BLaER1 (cell line): ENCODE results near the gene SMPX.

Experiments used
- H3K27ac ChIP-seq: shearing (Covaris generic); formaldehyde crosslinking; 2 replicates; pipeline ENCODE4 v1.8.1; 2022
- H3K27me3 ChIP-seq: shearing (Covaris generic); formaldehyde crosslinking; 2 replicates; pipeline ENCODE4 v1.8.1; 2022
- H3K36me3 ChIP-seq: shearing (Covaris generic); formaldehyde crosslinking; 2 replicates; pipeline ENCODE4 v1.8.1; 2022
- H3K4me1 ChIP-seq: shearing (Covaris generic); formaldehyde crosslinking; 2 replicates; pipeline ENCODE4 v1.8.1; 2022
- H3K4me2 ChIP-seq: shearing (Covaris generic); formaldehyde crosslinking; 2 replicates; pipeline ENCODE4 v1.8.1; 2022
- H3K4me3 ChIP-seq: shearing (Covaris generic); formaldehyde crosslinking; 2 replicates; pipeline ENCODE4 v1.8.1; 2022
- H3K9ac ChIP-seq: shearing (Covaris generic); formaldehyde crosslinking; 2 replicates; pipeline ENCODE4 v1.8.1; 2022
- H3K9me3 ChIP-seq: shearing (Covaris generic); formaldehyde crosslinking; 2 replicates; pipeline ENCODE4 v1.8.1; 2022
- H4K20me1 ChIP-seq: shearing (Covaris generic); formaldehyde crosslinking; 2 replicates; pipeline ENCODE4 v1.8.1; 2022
- Cebpa-rat ChIP-seq: shearing (Covaris generic); IDR thresholded peaks from 2 replicates; pipeline ENCODE4 v1.8.1; 2022

SMPX gene

DNA sequence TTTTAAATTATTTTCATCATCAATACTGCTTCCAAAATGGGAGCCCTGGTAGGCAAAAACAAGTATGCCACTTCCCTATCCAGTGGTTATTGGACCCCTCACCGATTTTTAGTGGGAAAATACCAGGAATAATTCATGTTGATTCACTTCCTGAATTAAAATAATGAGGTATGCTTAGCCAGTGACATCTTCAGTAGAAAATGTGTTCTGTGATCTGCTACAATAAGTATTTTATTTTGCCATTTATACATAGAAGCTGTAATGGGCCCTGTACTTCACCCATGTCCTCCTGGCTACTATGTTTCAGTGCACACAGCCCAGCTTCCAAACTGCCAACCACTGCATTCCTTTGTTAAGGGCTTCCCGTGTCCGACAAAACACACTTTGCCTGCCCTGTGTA, 58.8 kb downstream of the SMPX start:
- Histone ChIP-seq H3K4me3 (no peak overlapping the region), H3K9me3 (no peaks in the 10 kb centered on the region), H4K20me1 (no peaks in the 10 kb centered on the region), H3K27me3 (no peaks in the 10 kb centered on the region), H3K27ac (peak overlapping the region; percentile 19; the same call in 1 of the 2 replicates), H3K9ac (no peak overlapping the region), H3K4me2 (peak overlapping the region; percentile 73; the same call in 1 of the 2 replicates), H3K4me1 (peaks cover 44% of the 10 kb centered on the region), H3K36me3 (no peaks in the 10 kb centered on the region)
- TF ChIP-seq Cebpa-rat: no peak

DNA sequence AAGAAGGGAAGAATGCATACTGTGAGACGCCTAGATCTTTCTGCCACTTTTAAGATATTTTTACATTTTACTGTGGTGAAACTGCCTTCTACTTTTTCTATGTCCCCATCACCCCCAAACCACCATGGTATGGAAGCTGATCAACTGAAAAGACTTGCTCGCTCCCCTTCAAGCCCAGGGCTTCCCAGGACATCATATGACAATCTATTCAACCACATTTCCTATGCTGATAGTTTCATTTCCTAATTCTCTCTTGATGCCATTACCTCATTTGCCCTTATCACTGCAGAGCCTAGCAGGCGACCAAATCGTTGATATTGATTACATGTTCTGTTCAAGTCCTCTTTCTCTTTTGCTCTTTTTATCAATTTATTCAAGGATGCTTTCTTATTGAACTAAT, 59.6 kb downstream of the SMPX start:
- Histone ChIP-seq H3K4me1 (peaks cover 47% of the 10 kb centered on the region), H3K27ac (peak overlapping the region; percentile 60; the same call in 1 of the 2 replicates), H3K36me3 (no peaks in the 10 kb centered on the region), H3K9me3 (no peaks in the 10 kb centered on the region), H3K4me3 (no peak overlapping the region), H3K27me3 (no peaks in the 10 kb centered on the region), H3K9ac (no peak overlapping the region), H3K4me2 (peak overlapping the region; percentile 73), H4K20me1 (no peaks in the 10 kb centered on the region)
- no peak for TF ChIP-seq Cebpa-rat

DNA sequence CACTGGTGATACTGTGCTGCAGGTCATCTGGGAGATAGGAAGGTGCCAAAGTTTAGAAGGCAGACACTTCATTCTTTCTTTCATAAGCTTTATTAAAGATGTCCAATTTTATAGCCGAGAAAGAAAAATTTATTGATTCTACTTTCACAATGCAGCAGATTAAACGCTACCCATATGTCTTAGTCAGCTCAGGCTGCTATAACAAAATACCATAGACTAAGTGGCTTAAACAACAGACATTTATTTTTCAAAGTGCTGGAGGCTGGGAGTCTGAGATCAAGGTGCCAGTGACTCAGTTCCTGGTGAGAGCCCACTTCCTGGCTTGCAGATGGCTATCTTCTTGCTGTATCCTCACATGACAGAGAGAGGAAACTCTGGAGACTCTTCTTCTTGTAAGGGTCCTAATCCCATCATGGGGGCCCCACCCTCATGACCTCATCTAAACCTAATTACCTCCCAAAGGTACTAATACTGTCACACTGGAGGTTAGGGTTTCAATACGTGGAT, 66.4 kb downstream of the SMPX start:
- H3K4me3 ChIP-seq: no peak overlapping the region
- H3K36me3 ChIP-seq: no peaks in the 10 kb centered on the region
- H3K27ac ChIP-seq: no peak overlapping the region
- 0 out of 2 replicates have a peak, but pooled peaks cover 3% of the 10 kb centered on the region for H3K9me3 ChIP-seq
- peak overlapping the region; percentile 43 for H3K4me2 ChIP-seq
- no peak overlapping the region for H3K9ac ChIP-seq
- no peak for TF ChIP-seq Cebpa-rat
- H3K4me1 ChIP-seq: peaks cover 29% of the 10 kb centered on the region
- H3K27me3 ChIP-seq: no peaks in the 10 kb centered on the region
- H4K20me1 ChIP-seq: no peaks in the 10 kb centered on the region

DNA sequence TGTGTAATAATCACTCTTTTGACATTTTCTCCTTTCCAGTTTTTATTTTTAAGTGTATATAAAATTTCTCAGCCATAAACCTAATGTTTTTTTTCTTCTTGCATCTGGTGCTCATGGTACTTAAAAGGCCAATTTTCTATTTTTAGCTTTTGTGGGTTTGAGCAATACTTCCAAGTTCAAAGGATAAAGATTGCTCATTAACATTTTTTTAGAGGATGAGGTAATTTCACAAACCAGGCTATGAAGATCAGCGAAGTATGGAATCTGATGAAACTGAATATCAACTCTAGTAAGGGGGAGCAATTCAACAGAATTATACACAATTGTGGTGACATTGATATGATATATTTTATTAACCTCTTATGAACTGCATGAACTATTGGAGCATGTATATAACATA, 74.0 kb downstream of the SMPX start:
- Histone ChIP-seq H3K36me3 (no peaks in the 10 kb centered on the region), H3K27me3 (no peaks in the 10 kb centered on the region), H3K9ac (no peak overlapping the region), H3K4me3 (no peak overlapping the region), H3K27ac (no peak overlapping the region), H4K20me1 (no peaks in the 10 kb centered on the region), H3K9me3 (0 out of 2 replicates have a peak, but pooled peaks cover 3% of the 10 kb centered on the region), H3K4me1 (peaks cover 9% of the 10 kb centered on the region; the same call in 1 of the 2 replicates), H3K4me2 (peak overlapping the region; percentile 11; the same call in 1 of the 2 replicates)
- no peak for TF ChIP-seq Cebpa-rat

DNA sequence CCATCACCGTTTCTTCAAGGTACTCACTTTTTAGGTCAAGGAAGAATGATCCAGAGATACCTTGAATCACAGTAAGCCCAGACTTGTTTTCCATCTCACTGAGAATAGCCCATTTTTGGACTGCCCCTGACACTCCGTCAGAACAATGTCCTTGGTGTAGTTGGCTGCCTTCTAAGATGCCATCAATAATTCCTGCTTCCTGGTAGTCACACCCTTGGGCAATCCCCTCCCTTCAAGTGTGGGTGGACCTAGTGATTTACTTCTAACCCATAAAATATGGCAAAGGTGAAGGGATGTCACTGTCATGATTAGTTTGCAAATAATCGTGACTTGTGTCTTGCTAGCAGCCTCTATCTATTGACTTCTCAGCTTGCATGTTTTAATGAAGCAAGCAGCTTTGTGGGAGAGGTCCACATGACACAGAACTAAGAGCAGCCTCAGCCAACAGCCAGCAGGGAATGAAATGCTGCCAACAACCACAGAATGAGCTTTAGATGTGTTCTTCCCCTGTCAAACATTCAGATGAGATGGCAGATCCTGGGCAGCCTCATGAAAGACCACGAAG, 79.8 kb downstream of the SMPX start:
- no peaks in the 10 kb centered on the region for H3K9me3 ChIP-seq
- H3K27me3 ChIP-seq: no peaks in the 10 kb centered on the region
- H3K4me2 ChIP-seq: no peak overlapping the region
- TF ChIP-seq Cebpa-rat: no peak
- H3K36me3 ChIP-seq: no peaks in the 10 kb centered on the region
- H3K4me3 ChIP-seq: no peak overlapping the region
- H3K4me1 ChIP-seq: no peaks in the 10 kb centered on the region
- no peaks in the 10 kb centered on the region for H4K20me1 ChIP-seq
- H3K9ac ChIP-seq: no peak overlapping the region
- H3K27ac ChIP-seq: no peak overlapping the region

DNA sequence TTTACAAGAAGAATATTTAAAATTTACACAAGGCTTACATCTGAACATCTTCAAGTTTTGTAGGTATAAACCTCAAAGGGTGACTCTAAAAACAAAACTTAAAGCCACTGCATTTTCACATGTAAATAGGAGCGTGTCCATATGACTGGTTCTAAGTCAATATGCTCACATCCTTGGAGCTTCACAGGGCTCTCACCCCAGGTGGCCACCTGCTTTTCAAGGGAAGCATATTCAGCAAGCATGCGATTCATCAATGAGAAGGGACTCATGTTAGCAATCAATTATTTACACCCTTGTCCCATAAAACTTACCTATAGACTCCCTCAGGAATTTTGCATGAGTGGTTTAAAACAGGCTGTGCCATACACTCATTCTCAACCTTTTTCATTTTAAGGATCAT, 82.0 kb downstream of the SMPX start:
- Histone ChIP-seq H3K27me3 (no peaks in the 10 kb centered on the region), H3K4me2 (no peak overlapping the region), H4K20me1 (no peaks in the 10 kb centered on the region), H3K9me3 (no peaks in the 10 kb centered on the region), H3K36me3 (no peaks in the 10 kb centered on the region), H3K4me1 (no peaks in the 10 kb centered on the region), H3K4me3 (no peak overlapping the region), H3K27ac (no peak overlapping the region), H3K9ac (no peak overlapping the region)
- no peak for TF ChIP-seq Cebpa-rat

DNA sequence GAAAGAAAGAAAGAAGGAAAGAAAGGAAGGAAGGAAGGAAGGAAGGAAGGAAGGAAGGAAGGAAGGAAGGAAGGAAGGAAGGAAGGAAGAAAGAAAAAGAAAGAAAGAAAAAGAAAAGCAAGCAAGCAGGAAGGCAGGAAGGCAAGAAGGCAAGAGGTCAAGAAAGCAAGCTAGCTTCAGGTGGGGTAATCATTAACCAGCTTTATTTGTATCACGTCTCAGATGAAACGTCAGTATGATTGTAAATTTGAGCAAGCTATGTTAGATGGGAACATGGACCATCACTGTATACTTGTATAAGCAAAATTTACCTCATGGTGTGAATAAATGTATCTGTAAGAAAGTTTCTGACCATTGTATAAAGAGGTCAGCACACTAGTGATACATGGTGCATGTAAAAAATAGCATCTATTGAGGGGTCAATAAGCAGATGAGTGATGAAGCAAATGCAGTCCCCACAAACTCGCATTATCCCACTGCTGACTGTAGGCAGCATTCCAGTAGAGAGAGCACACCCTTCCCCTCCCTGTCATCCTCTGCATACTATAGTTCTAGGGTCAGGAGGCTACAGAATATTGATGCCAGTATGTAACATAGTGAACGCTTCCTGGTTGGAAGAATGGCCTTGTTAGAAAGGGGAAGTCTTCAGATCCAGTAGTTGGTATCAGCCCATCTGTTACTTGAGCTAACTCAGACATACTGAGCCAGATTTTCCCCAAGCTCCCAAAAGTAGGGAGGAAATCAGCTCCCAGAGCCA, 83.3 kb downstream of the SMPX start:
- no peak for TF ChIP-seq Cebpa-rat

DNA sequence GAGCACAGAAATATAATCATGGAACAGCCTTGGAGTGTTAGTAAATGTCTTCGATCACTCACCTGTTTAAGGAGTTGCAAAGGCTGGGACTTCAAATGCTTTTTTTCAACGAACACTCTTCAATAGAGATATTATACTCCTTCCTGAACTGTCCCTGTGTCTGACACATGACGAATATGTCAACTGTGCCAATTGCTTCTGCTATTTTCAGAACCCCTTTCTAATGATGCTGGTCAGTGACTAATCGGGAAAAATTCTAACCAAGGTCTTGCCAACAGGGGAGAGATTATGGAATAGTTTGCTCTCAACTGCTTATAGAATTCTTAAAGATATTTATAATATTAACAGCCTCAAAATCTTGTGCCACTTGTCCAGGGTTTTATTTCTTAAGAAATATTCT, 91.2 kb downstream of the SMPX start:
- no peaks in the 10 kb centered on the region for H4K20me1 ChIP-seq
- no peak for TF ChIP-seq Cebpa-rat
- no peaks in the 10 kb centered on the region for H3K9me3 ChIP-seq
- H3K4me3 ChIP-seq: no peak overlapping the region
- H3K36me3 ChIP-seq: no peaks in the 10 kb centered on the region
- H3K4me1 ChIP-seq: no peaks in the 10 kb centered on the region
- no peaks in the 10 kb centered on the region for H3K27me3 ChIP-seq
- H3K4me2 ChIP-seq: no peak overlapping the region
- no peak overlapping the region for H3K9ac ChIP-seq
- H3K27ac ChIP-seq: no peak overlapping the region

More for the DNA sequence above, 83.3 kb downstream of the SMPX start:
- no peak overlapping the region for H3K4me2 ChIP-seq
- no peaks in the 10 kb centered on the region for H3K4me1 ChIP-seq
- H3K27ac ChIP-seq: no peak overlapping the region
- H3K27me3 ChIP-seq: no peaks in the 10 kb centered on the region
- H3K36me3 ChIP-seq: no peaks in the 10 kb centered on the region
- no peaks in the 10 kb centered on the region for H3K9me3 ChIP-seq
- H3K9ac ChIP-seq: no peak overlapping the region
- no peak overlapping the region for H3K4me3 ChIP-seq
- no peaks in the 10 kb centered on the region for H4K20me1 ChIP-seq

DNA sequence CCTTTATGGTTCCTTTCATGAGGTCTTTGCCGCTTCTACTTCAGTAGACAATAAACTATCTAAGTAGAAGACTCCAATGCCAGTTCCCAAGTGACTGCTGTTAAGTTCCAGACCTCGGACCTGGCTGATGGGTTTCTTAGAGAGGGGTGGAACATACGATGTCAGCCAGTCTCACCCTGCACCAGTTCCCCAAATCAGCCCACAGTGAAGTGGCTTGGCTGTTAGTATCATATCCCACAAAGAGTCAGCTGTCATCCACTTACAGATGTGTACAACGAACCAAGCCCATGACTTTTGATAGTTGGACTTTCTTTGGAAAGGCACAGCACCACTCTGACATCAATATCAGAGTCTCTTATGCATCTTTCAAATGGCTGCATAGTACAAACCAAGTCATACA, 91.7 kb downstream of the SMPX start:
- no peak for TF ChIP-seq Cebpa-rat
- Histone ChIP-seq H3K27me3 (no peaks in the 10 kb centered on the region), H3K4me1 (no peaks in the 10 kb centered on the region), H3K36me3 (no peaks in the 10 kb centered on the region), H3K9me3 (no peaks in the 10 kb centered on the region), H4K20me1 (no peaks in the 10 kb centered on the region), H3K9ac (no peak overlapping the region), H3K4me3 (no peak overlapping the region), H3K4me2 (no peak overlapping the region), H3K27ac (no peak overlapping the region)

DNA sequence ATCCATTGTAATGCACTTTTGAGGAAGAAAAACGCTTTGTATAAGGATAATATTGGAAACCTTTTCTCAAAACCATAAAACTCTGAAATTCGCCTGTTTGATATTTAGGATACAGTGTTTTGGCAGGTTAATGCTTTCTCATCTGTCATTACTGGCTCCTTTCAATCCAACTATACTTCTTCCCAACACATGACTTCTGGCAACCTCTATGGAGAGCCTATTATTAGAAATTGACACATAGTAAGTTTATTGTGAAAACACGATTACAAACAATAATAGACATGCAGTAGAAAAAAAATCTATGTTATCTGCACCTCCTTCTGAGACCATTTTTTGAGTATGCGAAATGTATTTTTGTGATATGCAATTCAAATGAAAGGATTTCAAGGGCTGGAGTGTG, 95.2 kb downstream of the SMPX start:
- Histone ChIP-seq H3K4me3 (no peak overlapping the region), H4K20me1 (no peaks in the 10 kb centered on the region), H3K9ac (no peak overlapping the region), H3K27me3 (no peaks in the 10 kb centered on the region), H3K36me3 (no peaks in the 10 kb centered on the region), H3K4me2 (no peak overlapping the region), H3K9me3 (peaks cover 12% of the 10 kb centered on the region), H3K4me1 (no peaks in the 10 kb centered on the region), H3K27ac (no peak overlapping the region)
- no peak for TF ChIP-seq Cebpa-rat
